Subcutaneous adipose tissue (tissue), 4 donors: ENCODE results near the gene ANKRD42. TPM values are rescaled to one million over a fixed set of nuclear protein-coding genes. Genes with fewer than 3 reads are reported as not detected.

Experiments
- CTCF ChIP-seq: fragments of 450-650 bp; IDR thresholded peaks from one replicate; pipeline ENCODE4 v1.5.1; 2016; ENCODE audit warnings: low read depth, mild to moderate bottlenecking, control low read depth, antibody characterized with exemption, moderate library complexity
- total RNA-seq, 4 donors: library from RNA; depleted of rRNA; stranded (reverse); fragments of >200 nt; gene quantifications; one replicate each; pipeline ENCODE4 v1.1.0, GENCODE V29; 2016

ANKRD42 gene
- total RNA-seq, 4 donors from 2014 or later = 6.7 to 16.8 (median 11.1) TPM

- no peak for TF ChIP-seq CTCF
Observed at GRCh38 chr11:83175815-83176214, 17.7 kb upstream of the ANKRD42 start.

- no peak for TF ChIP-seq CTCF
Observed at GRCh38 chr11:83181815-83182214, 11.7 kb upstream of the ANKRD42 start.

DNA sequence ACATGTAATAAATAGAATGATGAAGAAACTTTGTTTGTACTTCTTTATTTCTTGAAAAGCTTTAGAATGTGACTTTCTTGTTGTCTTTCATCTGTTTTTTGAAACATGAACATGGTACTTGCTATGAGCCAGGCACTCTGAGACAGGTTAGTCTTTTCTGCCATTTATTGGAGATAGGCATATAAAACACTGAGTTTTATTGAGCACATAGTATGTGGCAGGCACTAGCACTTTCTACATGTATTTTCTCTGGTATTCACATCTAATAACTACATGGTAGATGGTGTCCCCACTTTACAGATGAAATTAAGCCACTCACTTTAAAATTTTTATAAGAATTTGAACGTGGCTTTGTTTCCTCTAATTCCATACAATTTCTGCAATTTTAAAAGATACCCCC is 7.7 kb upstream of the ANKRD42 start:
- no peak for TF ChIP-seq CTCF

DNA sequence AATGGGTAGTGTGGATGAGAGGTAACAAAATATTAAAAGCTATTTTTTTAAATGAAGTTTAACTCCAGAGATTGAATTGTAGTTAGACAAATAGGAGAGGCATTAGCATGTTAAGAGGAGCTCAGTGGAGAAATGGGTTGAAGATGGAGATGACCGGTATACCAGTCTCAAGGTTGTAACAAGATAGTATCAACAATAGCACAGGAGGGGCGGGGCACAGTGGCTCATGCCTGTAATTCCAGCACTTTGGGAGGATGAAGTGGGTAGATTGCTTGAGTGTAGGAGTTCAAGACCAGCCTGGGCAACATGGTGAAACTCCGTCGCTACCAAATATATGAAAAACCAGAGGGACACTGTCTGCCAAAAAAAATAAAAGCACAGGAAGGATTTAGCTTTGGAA is 6.0 kb upstream of the ANKRD42 start:
- TF ChIP-seq CTCF = no peak

DNA sequence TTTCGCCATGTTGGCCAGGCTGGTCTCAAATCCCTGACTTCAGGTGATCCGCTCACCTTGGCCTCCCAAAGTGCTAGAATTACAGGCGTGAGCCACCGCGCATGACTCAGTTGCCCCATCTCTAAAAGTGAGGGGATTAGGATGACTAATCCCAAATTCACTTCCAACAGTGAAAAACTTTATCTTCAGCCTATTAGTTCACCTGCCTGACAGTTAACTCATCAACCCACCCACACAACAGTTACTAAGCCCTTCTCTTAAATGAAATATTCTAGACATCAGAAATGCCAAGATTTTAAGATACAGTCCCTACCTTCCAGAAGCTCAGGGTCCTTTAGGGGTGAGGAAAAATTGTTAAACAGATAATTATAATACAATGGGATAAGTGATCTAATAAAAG is 2.0 kb upstream of the ANKRD42 start:
- TF ChIP-seq CTCF = no peak

- TF ChIP-seq CTCF = no peak
Observed at GRCh38 chr11:83191986-83192385, 1.5 kb upstream of the ANKRD42 start.

DNA sequence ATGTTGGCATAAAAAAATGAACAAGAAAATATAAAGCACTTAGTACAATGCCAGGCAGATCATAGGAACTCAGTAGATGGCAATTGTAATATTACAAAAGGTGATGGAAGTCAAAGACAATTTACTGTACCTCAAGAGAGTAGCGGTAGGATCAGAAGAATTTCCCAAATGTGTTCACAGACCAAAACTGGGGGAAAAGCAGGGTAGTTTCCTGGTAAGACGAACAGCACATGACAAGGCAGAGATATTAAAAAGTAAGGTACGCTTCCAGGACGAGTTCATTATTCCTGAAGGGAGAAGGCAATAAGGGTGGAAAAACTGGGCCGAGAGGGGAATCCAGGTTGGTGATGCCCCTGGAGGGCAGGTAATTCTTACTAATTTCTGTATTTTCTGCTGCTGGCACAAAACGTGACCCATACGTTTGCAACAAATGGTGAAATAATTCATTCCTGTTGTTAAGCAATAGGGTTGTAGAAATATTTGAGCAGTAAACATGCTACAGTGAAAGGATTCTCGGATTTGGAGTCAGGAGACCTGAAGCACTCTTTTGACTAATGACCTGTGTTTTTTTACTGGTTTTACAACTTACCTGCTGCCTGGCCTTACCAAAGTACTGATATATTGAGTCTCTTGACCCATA is 786 bp upstream of the ANKRD42 start:
- TF ChIP-seq CTCF = no peak
